A549 treated with Mapracorat at 1 μM for 4 hours (cell line): ENCODE data around the gene OR6C65. TPM values are rescaled to one million over a fixed set of nuclear protein-coding genes. Genes with fewer than 3 reads are reported as not detected.

Experiments
- total RNA-seq: library from RNA; stranded (reverse); fragments of 200-300 nt; extraction: Qiagen RNA extraction; gene quantifications from 5 replicates; pipeline ENCODE4 v1.2.3, GENCODE V29; 2022

Gene OR6C65
- total RNA-seq = not detected in 5 replicates

DNA sequence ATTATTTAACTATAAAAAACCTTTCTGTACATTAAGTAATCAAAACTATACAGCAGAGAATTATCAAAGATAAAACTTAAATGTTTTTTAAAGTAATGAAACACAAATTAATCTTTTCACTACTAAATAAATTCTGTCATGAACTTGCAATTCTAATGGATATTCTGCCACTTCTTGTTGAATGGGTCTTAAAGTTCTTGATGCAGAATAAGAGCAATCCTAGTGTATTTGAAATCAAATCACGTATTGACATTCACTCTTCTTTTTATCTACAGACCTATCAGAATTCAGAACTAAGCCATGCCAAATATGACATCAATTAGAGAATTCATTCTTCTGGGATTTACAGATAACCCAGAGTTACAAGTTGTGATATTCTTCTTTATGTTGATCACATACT, at the start of gene OR6C65:
Gene OR6C65, plus strand, starts transcription at position 301 of the 400 bp plus-strand sequence. Its CDS starts 0 bp downstream, at position 301.

DNA sequence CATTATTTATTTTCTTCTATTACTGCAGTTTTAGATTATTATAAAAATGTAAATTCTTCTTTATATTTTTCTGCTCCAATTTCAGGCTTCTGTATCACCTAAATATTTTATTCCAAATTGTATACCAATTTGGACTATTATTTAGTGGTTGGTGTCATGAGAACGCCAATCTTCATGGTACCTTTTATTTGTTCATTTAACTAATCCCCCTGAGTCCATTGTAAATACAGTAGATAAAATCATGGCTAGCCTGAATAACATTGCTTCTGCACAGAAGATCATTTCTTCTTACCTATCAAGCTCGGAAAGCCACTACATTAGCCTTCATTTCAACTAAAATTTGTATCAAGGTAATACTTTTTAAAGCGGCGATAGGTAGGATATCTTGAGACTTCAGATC, 37.7 kb upstream of the OR6C65 start, which contains the start of gene OR6C75:
Gene OR6C75, plus strand, starts transcription at position 301 of the 400 bp plus-strand sequence. CDS start 2,136 bp downstream, outside the sequence.

DNA sequence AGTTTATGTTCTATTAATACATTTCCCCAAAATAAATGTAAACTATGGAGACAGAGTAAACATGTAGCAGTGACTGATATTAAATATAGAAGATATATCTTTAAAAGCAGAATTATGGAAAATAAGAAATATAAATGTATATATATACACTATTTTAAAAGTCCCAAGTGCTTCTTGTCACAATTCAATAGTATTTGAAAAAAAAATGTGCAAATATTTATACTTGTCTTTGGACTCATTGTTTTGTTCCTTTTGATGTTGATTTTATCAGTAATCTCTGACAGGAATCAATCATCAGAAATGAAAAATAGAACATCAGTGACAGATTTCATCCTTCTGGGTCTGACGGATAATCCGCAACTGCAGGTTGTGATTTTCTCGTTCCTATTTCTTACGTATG, 25.6 kb downstream of the OR6C65 start, which contains the start of gene OR6C76:
Gene OR6C76, plus strand, starts transcription at position 301 of the 400 bp plus-strand sequence. Its CDS starts 0 bp downstream, at position 301.

DNA sequence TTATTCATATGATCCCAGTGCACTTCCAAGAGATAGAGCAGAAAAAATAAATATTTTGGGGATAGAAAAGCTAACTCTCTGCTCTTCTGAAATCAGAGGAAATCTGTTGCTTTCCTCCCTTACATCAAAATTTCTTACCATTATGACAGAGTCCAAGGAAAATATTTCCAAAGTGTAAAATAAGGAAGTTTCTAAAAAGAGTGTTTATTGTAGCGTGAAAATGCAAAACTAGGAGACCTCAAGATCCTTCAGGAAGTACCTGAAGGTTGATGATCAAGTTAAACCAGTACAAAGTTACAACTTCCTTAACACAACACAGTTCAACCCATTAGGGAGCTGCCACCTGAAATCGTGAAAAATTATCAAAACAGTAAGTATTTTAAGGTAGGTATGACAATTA, 43.4 kb downstream of the OR6C65 start, which contains the start of gene OR6C2:
Gene OR6C2, plus strand, starts transcription at position 301 of the 400 bp plus-strand sequence. CDS start 8,138 bp downstream, outside the sequence.

Other genes starting within 250 kb of the OR6C65 start
- not detected in 5 replicates for gene OR10A7, start 179.5 kb upstream of the OR6C65 start, total RNA-seq
- gene OR6C74, start 155.9 kb upstream of the OR6C65 start, total RNA-seq = not detected in 5 replicates
- gene OR6C6, start 104.0 kb upstream of the OR6C65 start, total RNA-seq = not detected in 5 replicates
- not detected in 5 replicates for gene OR6C1, start 86.2 kb upstream of the OR6C65 start, total RNA-seq
- not detected in 5 replicates for gene OR6C3, start 69.8 kb upstream of the OR6C65 start, total RNA-seq
- gene OR6C75, start 37.6 kb upstream of the OR6C65 start, total RNA-seq = not detected in 5 replicates
- gene OR6C76, start 25.7 kb downstream of the OR6C65 start, total RNA-seq = not detected in 5 replicates
- gene OR6C2, start 43.5 kb downstream of the OR6C65 start, total RNA-seq = not detected in 5 replicates
- not detected in 5 replicates for gene OR6C70, start 69.6 kb downstream of the OR6C65 start, total RNA-seq
- not detected in 5 replicates for gene OR6C68, start 91.8 kb downstream of the OR6C65 start, total RNA-seq
- gene OR6C4, start 149.1 kb downstream of the OR6C65 start, total RNA-seq = not detected in 5 replicates
- gene OR2AP1, start 171.9 kb downstream of the OR6C65 start, total RNA-seq = not detected in 5 replicates
- not detected in 5 replicates for gene OR10P1, start 236.4 kb downstream of the OR6C65 start, total RNA-seq